GM12878 (cell line): ENCODE results near the gene ZBTB49. TPM values are rescaled to one million over a fixed set of nuclear protein-coding genes. Genes with fewer than 3 reads are reported as not detected.

ENCODE experiments used
- ATAC-seq: fragments of 200-7000 bp; cut with Tn5 transposase; 3 replicates; pipeline ENCODE4 v1.9.1; 2020; ENCODE audit warnings: mild to moderate bottlenecking, moderate library complexity
- BruUV-seq: library from RNA; stranded (reverse); fragments of 400-500 nt; replicated peaks from 2 replicates; lab custom pipeline; 2021; lab: Mats Ljungman, UMichigan
- CTCF ChIA-PET: fragments of 300-600 bp; sonication (Branson Sonifier 250); formaldehyde crosslinking; extraction: SDS; loops from one replicate; lab custom pipeline; 2021; ENCODE audit warnings: inconsistent platforms; lab: Yijun Ruan, JAX
- POLR2A ChIA-PET: fragments of 350-600 bp; formaldehyde crosslinking; extraction: SDS; loops from one replicate; lab custom pipeline; 2021; ENCODE audit warnings: inconsistent platforms; lab: Charles Lee
- RAD21 ChIA-PET: fragments of 300-600 bp; sonication (Branson Sonifier 250); formaldehyde crosslinking; loops from one replicate; lab custom pipeline; 2023; ENCODE audit warnings: antibody characterized with exemption; ENCODE audit not compliant: unreplicated experiment; lab: Charles Lee
- SMC1A ChIA-PET: fragments of 300-600 bp; sonication (Branson Sonifier 250); formaldehyde crosslinking; loops from one replicate; lab custom pipeline; 2023; ENCODE audit not compliant: unreplicated experiment, uncharacterized antibody; lab: Charles Lee
- DNase-seq: peaks from one replicate; pipeline ENCODE4 v3.0.0-alpha.2; 2011; ENCODE audit warnings: low read depth, low spot score
- FAIRE-seq: peaks from 3 replicates; lab custom pipeline; 2011; peaks lifted over from hg19 to GRCh38; lab: Jason Lieb, UNC
- H2AFZ ChIP-seq: 2 replicates; pipeline ENCODE4 v1.6.0; 2011; ENCODE audit warnings: low read depth, low read length, control low read depth; ENCODE audit not compliant: control insufficient read depth
- H3K27ac ChIP-seq: 2 replicates; pipeline ENCODE4 v1.5.1; 2011; ENCODE audit warnings: control low read depth; ENCODE audit not compliant: control insufficient read depth, insufficient read depth
- H3K27me3 ChIP-seq, 2 experiments: replicated peaks in 1 of 2; 2 replicates each; pipeline versions ENCODE4 v1.6.0 to v1.6.1; 2011; ENCODE audit warnings: low read length in 1 of 2; ENCODE audit not compliant: control insufficient read depth in 2 of 2, insufficient read depth in 2 of 2
- H3K36me3 ChIP-seq, 2 experiments: 2 replicates each; pipeline ENCODE4 v1.5.1; 2011; ENCODE audit warnings: low read length in 1 of 2; ENCODE audit not compliant: control insufficient read depth in 2 of 2, insufficient read depth in 2 of 2
- H3K4me1 ChIP-seq: 2 replicates; pipeline ENCODE4 v1.6.1; 2011; ENCODE audit warnings: mild to moderate bottlenecking, low read length, moderate library complexity, mixed read lengths; ENCODE audit not compliant: control insufficient read depth, insufficient read depth
- H3K4me2 ChIP-seq: 2 replicates; pipeline ENCODE4 v1.6.0; 2011; ENCODE audit warnings: control low read depth; ENCODE audit not compliant: control insufficient read depth, insufficient read depth
- H3K4me3 ChIP-seq: fragments of 200-600 bp; sonication (generic); 2 replicates; pipeline ENCODE4 v1.5.1; 2016
- H3K79me2 ChIP-seq: 2 replicates; pipeline ENCODE4 v1.6.0; 2011; ENCODE audit warnings: low read length; ENCODE audit not compliant: control insufficient read depth, insufficient read depth
- H3K9ac ChIP-seq: 2 replicates; pipeline ENCODE4 v1.8.0; 2011; ENCODE audit warnings: low read length, control low read depth, mixed read lengths; ENCODE audit not compliant: control insufficient read depth, insufficient read depth
- H3K9me3 ChIP-seq: replicated peaks from 3 replicates; pipeline ENCODE4 v1.5.1; 2011; ENCODE audit warnings: mild to moderate bottlenecking, low read length; ENCODE audit not compliant: control insufficient read depth, insufficient read depth
- H4K20me1 ChIP-seq: 2 replicates; pipeline ENCODE4 v1.6.0; 2011; ENCODE audit not compliant: control insufficient read depth, insufficient read depth
- ATF7 ChIP-seq: fragments of 450-650 bp; IDR thresholded peaks from 2 replicates; pipeline ENCODE4 v1.6.1; 2016; ENCODE audit warnings: low read depth, mild to moderate bottlenecking
- CREB1 ChIP-seq: IDR thresholded peaks from 2 replicates; pipeline ENCODE4 v1.6.1; 2012; ENCODE audit warnings: low read depth, mild to moderate bottlenecking, inconsistent platforms
- EED ChIP-seq: sonication (generic); IDR thresholded peaks from 2 replicates; pipeline ENCODE4 v1.6.1; 2016; ENCODE audit warnings: antibody characterized with exemption, low read depth
- ETV6 ChIP-seq, 2 experiments: fragments of 450-650 bp in 1 of 2; IDR thresholded peaks in 1 of 2; conservative IDR thresholded peaks in 1 of 2; 2 replicates each; pipeline ENCODE4 v1.6.1; 2014; ENCODE audit warnings: antibody characterized with exemption in 1 of 2, borderline replicate concordance in 1 of 2, low read depth in 1 of 2, mild to moderate bottlenecking in 1 of 2, moderate library complexity in 1 of 2
- FOS ChIP-seq: IDR thresholded peaks from 3 replicates; pipeline ENCODE4 v1.6.1; 2011; ENCODE audit warnings: borderline replicate concordance; ENCODE audit not compliant: insufficient read length; ENCODE audit errors: extremely low read depth
- FOXK2 ChIP-seq: fragments of 450-650 bp; IDR thresholded peaks from 2 replicates; pipeline ENCODE4 v1.6.1; 2017; ENCODE audit warnings: mild to moderate bottlenecking, moderate library complexity
- NFYA ChIP-seq: IDR thresholded peaks from 2 replicates; pipeline ENCODE4 v1.6.1; 2011; ENCODE audit warnings: low read depth, mild to moderate bottlenecking, low read length, improper control_type of control experiment, borderline replicate concordance
- PAX8 ChIP-seq: fragments of 450-650 bp; IDR thresholded peaks from 2 replicates; pipeline ENCODE4 v1.6.1; 2017; ENCODE audit warnings: mild to moderate bottlenecking, moderate library complexity
- POLR2AphosphoS2 ChIP-seq: IDR thresholded peaks from 2 replicates; pipeline ENCODE4 v1.6.1; 2011; ENCODE audit warnings: low read depth, mild to moderate bottlenecking, low read length, improper control_type of control experiment, moderate library complexity
- RAD51 ChIP-seq: fragments of 450-650 bp; IDR thresholded peaks from 2 replicates; pipeline ENCODE4 v1.6.1; 2016; ENCODE audit warnings: moderate library complexity, mild to moderate bottlenecking, inconsistent platforms
- RBBP5 ChIP-seq: fragments of 200-600 bp; sonication (generic); conservative IDR thresholded peaks from 2 replicates; pipeline ENCODE4 v1.6.1; 2016
- SMC3 ChIP-seq: IDR thresholded peaks from 2 replicates; pipeline ENCODE4 v1.6.1; 2011; ENCODE audit warnings: low read length, improper control_type of control experiment, borderline replicate concordance
- SUZ12 ChIP-seq: fragments of 200-600 bp; sonication (generic); IDR thresholded peaks from one replicate; pipeline ENCODE4 v1.6.1; 2018; ENCODE audit warnings: antibody characterized with exemption, mild to moderate bottlenecking; ENCODE audit not compliant: unreplicated experiment
- ZBTB4 ChIP-seq: fragments of 450-650 bp; formaldehyde crosslinking; IDR thresholded peaks from 2 replicates; pipeline ENCODE4 v1.4.0; 2022; ENCODE audit warnings: mild to moderate bottlenecking, moderate library complexity
- whole genome bisulfite sequencing: methylation state at CpG from one replicate; pipeline ENCODE4 v1.1.6; 2016; ENCODE audit warnings: low lambda C conversion rate; ENCODE audit not compliant: insufficient replicate concordance, insufficient coverage; ENCODE audit errors: missing lambda C conversion rate; 5-methylcytosine and 5-hydroxymethylcytosine counted together
- in situ Hi-C: fragments of 300-500 bp; cut with MboI; formaldehyde crosslinking; loops from 9 replicates; pipeline ENCODE4 v1.14.3; 2018; ENCODE audit warnings: mixed read lengths
- intact Hi-C: fragments of 100-400 bp; cut with micrococcal nuclease; formaldehyde crosslinking; loops from one replicate; pipeline ENCODE4 v1.14.2; 2022; ENCODE audit not compliant: unreplicated experiment
- polyA plus RNA-seq, 11 experiments: library from polyadenylated mRNA; depleted of rRNA in 4 of 11; unstranded in 6 of 11; stranded (reverse) in 5 of 11; fragments of >200 nt; fragmentation: Nextera tagmentation in 4 of 11; fragmentation: Illumina TruSeq in 1 of 11; extraction: Ambion mirVana in 4 of 11; extraction: Trizol in 1 of 11; gene quantifications; 1 replicate in 1 of 11; 2 replicates in 10 of 11; pipeline versions ENCODE4 v1.2.1 to v1.2.3, GENCODE V29; 2011 to 2016; ENCODE audit warnings: inconsistent platforms in 2 of 11, missing spikeins in 2 of 11, low read depth in 1 of 11
- total RNA-seq, 4 experiments: library from RNA; depleted of rRNA in 3 of 4; stranded (reverse); fragments of >200 nt in 3 of 4; fragmentation: Illumina TruSeq in 1 of 4; extraction: Trizol in 1 of 4; gene quantifications; 2 replicates each; pipeline versions ENCODE4 v1.2.1 to v1.2.3, GENCODE V29; 2013 to 2021
- TF ChIP-seq, protein P1 (sequence below): IDR thresholded peaks from 2 replicates; pipeline ENCODE4 v1.6.1; 2011; ENCODE audit warnings: low read depth, low read length, improper control_type of control experiment, borderline replicate concordance

The ZBTB49 gene
- total and polyA plus RNA-seq, 10 of the 15 experiments (the other 5 are each of a cell fraction or from before 2014, with no cell fraction given): 0.37 to 4.8 (median 4.1) TPM

GRCh38 chr4:4315461-4316149 lies 25.6 kb downstream of the ZBTB49 start:
- Histone ChIP-seq H3K9me3 (no peaks in the 10 kb centered on the region), H3K4me3 (no peak overlapping the region), H3K36me3 (peaks cover 0 to 3% of the 10 kb centered on the region in 2 experiments; a peak in 3 of 4 replicates), H3K79me2 (no peaks in the 10 kb centered on the region), H2AFZ (no peak overlapping the region), H3K27me3 (no peaks in the 10 kb centered on the region), H4K20me1 (no peaks in the 10 kb centered on the region), H3K4me2 (no peak overlapping the region), H3K9ac (no peak overlapping the region), H3K4me1 (no peaks in the 10 kb centered on the region), H3K27ac (no peak overlapping the region)
- TF ChIP-seq ATF7 (no peak), CREB1 (no peak), EED (no peak), ETV6 (conservative IDR thresholded peaks at IDR 0.05 in 1 of 2, IDR thresholded peaks at IDR 0.05 in 1 of 2; ENCODE audit: borderline replicate concordance in 1 of 2, low read depth in 1 of 2) (no peak), SUZ12 (no peak), NFYA (no peak), RAD51 (no peak), SMC3 (no peak)
- no peak for FAIRE-seq
- no TSS peak for BruUV-seq
- intact Hi-C loops: no loop called here
- DNase-seq: no peak
- CTCF ChIA-PET: no interaction called here
- 91% methylated on average over 12 of the region's 12 CpGs for WGBS
- RAD21 ChIA-PET: no interaction called here
- SMC1A ChIA-PET: no interaction called here
- no peak for ATAC-seq
- in situ Hi-C loops: no loop called here
- POLR2A ChIA-PET: no interaction called here

- H3K4me2 ChIP-seq: no peak overlapping the region
- no TSS peak for BruUV-seq
- H3K9me3 ChIP-seq: no peaks in the 10 kb centered on the region
- H3K4me1 ChIP-seq: no peaks in the 10 kb centered on the region
- H2AFZ ChIP-seq: no peak overlapping the region
- no peaks in the 10 kb centered on the region for H3K79me2 ChIP-seq
- POLR2A ChIA-PET: no interaction called here
- DNase-seq: no peak
- CTCF ChIA-PET: interaction anchor here (1.2 to 1.4 kb wide), 2 partner anchors 8 to 56 kb away, joined by 4 to 5 read pairs; no protein-coding TSS in a partner anchor
- no peak for FAIRE-seq
- 91% methylated on average over 13 of the region's 13 CpGs for WGBS
- RAD21 ChIA-PET: no interaction called here
- H3K27me3 ChIP-seq: no peaks in the 10 kb centered on the region
- H3K4me3 ChIP-seq: no peak overlapping the region
- peaks cover 2 to 3% of the 10 kb centered on the region in 2 experiments; a peak in 3 of 4 replicates for H3K36me3 ChIP-seq
- in situ Hi-C loops (no loop called here), intact Hi-C loops (no loop called here)
- SMC1A ChIA-PET: no interaction called here
- ATAC-seq: no peak
- no peaks in the 10 kb centered on the region for H4K20me1 ChIP-seq
- H3K9ac ChIP-seq: no peak overlapping the region
- H3K27ac ChIP-seq: no peak overlapping the region
- TF ChIP-seq FOXK2 (no peak), POLR2AphosphoS2 (no peak), ZBTB4 (CRISPR knock-in tag) (no peak), PAX8 (no peak), FOS (no peak), RBBP5 (no peak), CREB1 (no peak)
- TF ChIP-seq, protein P1, sequence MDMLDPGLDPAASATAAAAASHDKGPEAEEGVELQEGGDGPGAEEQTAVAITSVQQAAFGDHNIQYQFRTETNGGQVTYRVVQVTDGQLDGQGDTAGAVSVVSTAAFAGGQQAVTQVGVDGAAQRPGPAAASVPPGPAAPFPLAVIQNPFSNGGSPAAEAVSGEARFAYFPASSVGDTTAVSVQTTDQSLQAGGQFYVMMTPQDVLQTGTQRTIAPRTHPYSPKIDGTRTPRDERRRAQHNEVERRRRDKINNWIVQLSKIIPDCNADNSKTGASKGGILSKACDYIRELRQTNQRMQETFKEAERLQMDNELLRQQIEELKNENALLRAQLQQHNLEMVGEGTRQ: no peak
Observed at GRCh38 chr4:4316150-4316495, 26.1 kb downstream of the ZBTB49 start.
